GM12891 (cell line): Measurements from ENCODE around the gene MSMP.
A peak's percentile ranks its signal among the peaks of the same experiment; 100 is the strongest.

Experiments
- DNase-seq: peaks from one replicate; pipeline ENCODE4 v3.0.0; 2011; ENCODE audit warnings: low spot score; ENCODE audit not compliant: insufficient read length
- FAIRE-seq: peaks from 2 replicates; lab custom pipeline; 2011; peaks lifted over from hg19 to GRCh38; lab: Jason Lieb, UNC
- PAX5 ChIP-seq: IDR thresholded peaks from 2 replicates; pipeline ENCODE4 v1.6.1; 2011; ENCODE audit warnings: low read length, moderate library complexity, mild to moderate bottlenecking; ENCODE audit not compliant: insufficient read depth, severe bottlenecking
- POLR2A ChIP-seq: IDR thresholded peaks from 2 replicates; pipeline ENCODE4 v1.6.1; 2011; ENCODE audit warnings: low read depth, low read length, control low read depth
- POLR2AphosphoS5 ChIP-seq: IDR thresholded peaks from 2 replicates; pipeline ENCODE4 v1.6.1; 2011; ENCODE audit warnings: low read depth, low read length, control low read depth
- POU2F2 ChIP-seq: IDR thresholded peaks from 2 replicates; pipeline ENCODE4 v1.6.1; 2011; ENCODE audit warnings: low read depth, mild to moderate bottlenecking, control low read depth, low read length, moderate library complexity
- SPI1 ChIP-seq: IDR thresholded peaks from 2 replicates; pipeline ENCODE4 v1.6.1; 2011; ENCODE audit warnings: low read depth, low read length, control low read depth
- TAF1 ChIP-seq: IDR thresholded peaks from 2 replicates; pipeline ENCODE4 v1.6.1; 2011; ENCODE audit warnings: low read depth, low read length, control low read depth

The MSMP gene

DNA sequence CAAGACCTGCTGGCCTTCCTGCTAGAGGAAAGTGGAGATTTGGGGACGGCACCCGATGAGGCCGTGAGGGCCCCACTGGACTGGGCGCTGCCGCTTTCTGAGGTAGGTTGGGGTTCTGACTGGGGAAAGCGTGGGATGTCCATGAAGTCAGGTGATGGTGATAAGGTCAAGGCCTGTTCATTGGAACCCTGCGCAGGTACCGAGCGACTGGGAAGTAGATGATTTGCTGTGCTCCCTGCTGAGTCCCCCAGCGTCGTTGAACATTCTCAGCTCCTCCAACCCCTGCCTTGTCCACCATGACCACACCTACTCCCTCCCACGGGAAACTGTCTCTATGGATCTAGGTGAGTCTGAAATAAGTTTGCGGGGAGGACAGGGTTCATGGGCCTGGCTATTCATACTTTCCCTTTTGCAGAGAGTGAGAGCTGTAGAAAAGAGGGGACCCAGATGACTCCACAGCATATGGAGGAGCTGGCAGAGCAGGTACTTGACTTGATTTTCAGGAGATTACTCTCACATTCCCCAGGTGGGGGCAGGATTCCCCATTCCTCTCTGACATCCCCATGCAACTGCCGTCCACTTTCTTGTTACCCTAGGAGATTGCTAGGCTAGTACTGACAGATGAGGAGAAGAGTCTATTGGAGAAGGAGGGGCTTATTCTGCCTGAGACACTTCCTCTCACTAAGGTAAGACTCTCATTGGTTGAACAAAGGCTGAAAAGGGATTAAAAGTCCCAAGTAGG lies 21.1 kb downstream of the MSMP start:
- TF ChIP-seq POLR2A (peak; percentile 16; the same call in 1 of the 2 replicates), SPI1 (peak; percentile 84), POU2F2 (no peak), PAX5 (no peak), POLR2AphosphoS5 (no peak; the same call in 1 of the 2 replicates), TAF1 (no peak)
- peak; percentile 56 for FAIRE-seq
- no peak for DNase-seq

DNA sequence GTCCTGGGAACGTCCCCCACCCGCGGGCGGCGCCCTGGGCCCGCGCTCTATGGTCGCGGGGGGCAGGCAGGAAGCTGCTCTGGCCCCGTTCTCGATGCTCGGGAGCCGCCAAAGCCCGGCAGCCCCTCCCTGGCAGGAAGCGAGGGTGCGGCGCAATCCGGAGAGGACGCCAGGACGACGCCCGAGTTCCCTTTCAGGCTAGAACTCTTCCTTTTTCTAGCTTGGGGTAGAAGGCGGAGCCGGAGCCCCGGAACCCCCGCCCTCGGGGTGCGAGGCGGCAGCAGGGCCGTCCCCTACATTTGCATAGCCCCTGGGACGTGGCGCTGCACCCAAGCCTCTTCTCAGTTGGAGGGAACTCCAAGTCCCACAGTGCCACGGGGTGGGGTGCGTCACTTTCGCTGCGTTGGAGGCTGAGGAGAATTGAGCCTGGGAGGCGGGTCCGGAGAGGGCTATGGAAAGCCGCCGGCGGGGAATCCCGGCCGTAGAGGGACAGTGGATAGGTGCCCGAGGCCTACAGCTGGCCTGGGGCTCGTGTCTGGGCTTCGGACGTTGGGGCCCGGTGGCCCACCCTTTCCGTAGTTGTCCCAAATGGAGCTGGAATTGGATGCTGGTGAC lies 21.8 kb downstream of the MSMP start, which contains the start of the genes CREB3 and TLN1:
TSS of gene CREB3 (plus strand) at position 482 of the 615 bp plus-strand sequence. CDS start at position 589, 107 bp downstream.
TSS of gene TLN1 (minus strand) at position 11 of the 615 bp plus-strand sequence. CDS start 6,501 bp downstream, outside the sequence.
- DNase-seq: peak; percentile 92
- TF ChIP-seq POLR2A: peak; percentile 59; the same call in 1 of the 2 replicates
- peak; percentile 32 for TF ChIP-seq PAX5
- TF ChIP-seq POLR2AphosphoS5: 0 out of 2 replicates have a peak, but pooled peaks have one; percentile 28
- TF ChIP-seq POU2F2: peak; percentile 99
- TF ChIP-seq SPI1: peak; percentile 61
- peak; percentile 54; the same call in 1 of the 2 replicates for TF ChIP-seq TAF1
- FAIRE-seq: peak; percentile 95

DNA sequence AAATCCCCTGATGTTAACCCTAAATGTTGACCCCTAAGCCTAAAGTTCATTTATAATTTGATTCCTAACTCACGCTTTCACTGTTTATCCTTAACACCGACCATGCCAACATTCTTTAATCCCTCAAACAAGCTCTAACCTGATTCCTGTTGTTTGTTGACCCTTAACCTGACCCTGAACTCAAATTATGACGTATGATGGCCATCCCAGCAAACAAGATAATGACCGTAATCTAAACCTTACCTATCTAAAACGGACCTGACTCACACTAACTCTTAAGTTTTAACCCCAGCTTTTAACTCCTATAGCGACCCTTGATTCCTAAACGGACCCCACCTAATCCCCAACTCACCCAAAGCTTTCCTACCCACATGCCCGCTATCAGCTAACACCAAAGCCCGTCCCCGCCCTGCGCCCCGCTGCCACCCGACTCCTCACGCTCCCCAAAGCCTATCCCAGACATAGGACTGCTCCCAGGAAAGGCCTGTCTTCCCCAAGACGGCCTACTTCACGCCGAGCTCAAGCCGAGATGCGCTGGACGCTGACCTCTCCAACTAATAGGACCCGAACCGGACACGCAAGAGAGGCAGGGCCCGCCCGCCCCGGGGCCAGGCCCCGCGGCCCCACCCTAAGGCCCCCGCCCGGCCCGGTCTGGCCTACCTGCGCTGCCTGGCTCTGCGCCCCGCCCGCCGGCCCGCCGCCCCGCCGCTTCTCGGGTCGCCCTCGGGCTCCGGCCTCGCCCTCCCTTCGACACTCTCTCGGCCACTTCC lies 22.5 kb downstream of the MSMP start:
- FAIRE-seq (peak; percentile 28), DNase-seq (no peak)
- no peak for TF ChIP-seq SPI1
- TF ChIP-seq PAX5: no peak
- TF ChIP-seq POLR2A: no peak
- no peak for TF ChIP-seq TAF1
- TF ChIP-seq POU2F2: no peak
- no peak for TF ChIP-seq POLR2AphosphoS5

- no peak for FAIRE-seq
- DNase-seq: no peak
- no peak for TF ChIP-seq POLR2A
- no peak for TF ChIP-seq PAX5
- no peak for TF ChIP-seq POLR2AphosphoS5
- no peak for TF ChIP-seq SPI1
- TF ChIP-seq POU2F2: no peak
Measured at GRCh38 chr9:35730486-35730854, 23.6 kb downstream of the MSMP start.

GRCh38 chr9:35729700-35730485 lies 24.2 kb downstream of the MSMP start:
- DNase-seq (no peak), FAIRE-seq (peak; percentile 78)
- TF ChIP-seq SPI1 (peak; percentile 91), POU2F2 (no peak), POLR2A (0 out of 2 replicates have a peak, but pooled peaks have one; percentile 1)

- TF ChIP-seq POLR2A (no peak), PAX5 (no peak), TAF1 (no peak)
Measured at GRCh38 chr9:35729101-35729500, 25.0 kb downstream of the MSMP start.

GRCh38 chr9:35728041-35728971 lies 25.8 kb downstream of the MSMP start:
- TF ChIP-seq SPI1 (0 out of 2 replicates have a peak, but pooled peaks have one; percentile 4), POLR2A (peak; percentile 75), POU2F2 (peak; percentile 52; the same call in 1 of the 2 replicates), PAX5 (no peak), TAF1 (peak; percentile 64), POLR2AphosphoS5 (peak; percentile 83)
- FAIRE-seq: peak; percentile 84
- DNase-seq: no peak

More at GRCh38 chr9:35729101-35729500, 25.0 kb downstream of the MSMP start:
- no peak for FAIRE-seq
- DNase-seq: no peak

DNA sequence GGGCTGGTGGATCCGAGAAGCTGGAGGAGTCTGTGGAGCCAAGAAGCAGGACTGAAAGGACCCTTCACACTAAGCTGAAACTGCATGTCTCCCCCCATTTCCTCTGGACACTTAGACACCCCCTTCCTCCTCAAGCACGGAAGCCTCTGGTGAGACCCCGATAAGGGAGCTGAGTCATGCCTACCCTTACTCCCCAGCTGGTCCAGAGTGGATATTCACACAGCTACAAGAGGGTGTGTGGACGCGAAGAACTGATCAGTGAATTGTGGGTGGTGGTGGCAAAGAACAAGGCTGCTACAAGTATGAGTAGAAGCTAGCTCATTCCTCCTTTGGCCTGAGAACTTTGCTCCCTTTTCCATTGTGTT lies 26.4 kb downstream of the MSMP start:
- peak; percentile 74 for FAIRE-seq
- TF ChIP-seq PAX5: no peak
- no peak for DNase-seq

DNA sequence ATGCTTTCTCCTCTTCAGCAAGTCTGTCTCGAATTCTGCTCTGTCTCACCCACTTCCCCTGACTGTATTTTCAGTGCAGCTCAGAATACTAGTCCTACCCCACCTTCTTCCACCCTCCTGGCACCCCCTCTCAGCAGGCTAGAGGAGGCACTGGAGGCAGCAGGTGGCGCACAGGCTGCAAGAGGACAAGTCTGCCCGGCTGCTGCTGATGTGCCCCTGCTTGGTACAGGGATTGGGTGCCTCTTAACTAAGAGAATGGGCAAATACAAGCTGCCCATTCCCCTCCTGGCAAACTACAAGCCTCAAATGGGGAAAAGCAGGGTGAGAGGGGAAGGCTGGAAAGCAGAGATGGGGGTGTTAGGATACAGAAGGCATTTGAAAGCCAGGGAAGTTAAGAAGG lies 27.1 kb downstream of the MSMP start:
- TF ChIP-seq POLR2AphosphoS5 (no peak), SPI1 (peak; percentile 24; the same call in 1 of the 2 replicates), POLR2A (no peak)
- FAIRE-seq: peak; percentile 60
- DNase-seq: no peak
